Kidney (tissue), 14 donors: ENCODE data around the gene CMTM6. TPM values are rescaled to one million over a fixed set of nuclear protein-coding genes. Genes with fewer than 3 reads are reported as not detected.

Experiments used
- DNase-seq, 5 donors: peaks; one replicate each; pipeline ENCODE4 v3.0.0-alpha.2; 2013 to 2020
- FAIRE-seq: peaks from 2 replicates; lab custom pipeline; 2012; peaks lifted over from hg19 to GRCh38; lab: Jason Lieb, UNC
- H3K27ac ChIP-seq, 2 donors: one replicate each; pipeline ENCODE4 v1.7.0; 2013; ENCODE audit warnings: low read depth in 2 of 2, low read length in 2 of 2, inconsistent platforms in 1 of 2
- H3K27me3 ChIP-seq: one replicate; pipeline ENCODE4 v1.7.1; 2013; ENCODE audit warnings: low read length, inconsistent platforms; ENCODE audit not compliant: control insufficient read depth, insufficient read depth
- H3K36me3 ChIP-seq, 3 donors: one replicate each; pipeline versions ENCODE4 v1.7.0 to v1.7.1; 2013; ENCODE audit warnings: low read length in 3 of 3, control low read depth in 1 of 3, inconsistent platforms in 1 of 3; ENCODE audit not compliant: insufficient read depth in 3 of 3, control insufficient read depth in 2 of 3
- H3K4me1 ChIP-seq, 3 donors: one replicate each; pipeline versions ENCODE4 v1.7.0 to v1.7.1; 2013; ENCODE audit warnings: low read length in 3 of 3, inconsistent platforms in 1 of 3, low read depth in 1 of 3; ENCODE audit not compliant: control insufficient read depth in 2 of 3, insufficient read depth in 2 of 3
- H3K4me3 ChIP-seq, 3 donors: one replicate each; pipeline versions ENCODE4 v1.7.0 to v1.8.1; 2013; ENCODE audit warnings: low read length in 3 of 3, control low read depth in 1 of 3, inconsistent platforms in 1 of 3
- H3K9ac ChIP-seq, 3 donors: one replicate each; pipeline versions ENCODE4 v1.7.0 to v1.7.1; 2013; ENCODE audit warnings: low read length in 3 of 3, control low read depth in 1 of 3, inconsistent platforms in 1 of 3
- H3K9me3 ChIP-seq, 3 donors: one replicate each; pipeline versions ENCODE4 v1.7.0 to v1.7.1; 2013; ENCODE audit warnings: low read length in 3 of 3, control low read depth in 1 of 3, inconsistent platforms in 1 of 3; ENCODE audit not compliant: control insufficient read depth in 2 of 3, insufficient read depth in 1 of 3
- intact Hi-C: fragments of 100-400 bp; cut with DNase I; formaldehyde crosslinking; loops from one replicate; pipeline ENCODE4 v1.11.1; 2022
- polyA plus RNA-seq: library from polyadenylated mRNA; stranded (reverse); fragments of 350-450 nt; fragmentation: Illumina TruSeq; extraction: RNeasy Lipid Tissue Mini Kit (QIAGEN cat#74804); gene quantifications from one replicate; pipeline ENCODE4 v1.2.3, GENCODE V29; 2014; ENCODE audit warnings: low read depth, low replicate concordance; ENCODE audit not compliant: insufficient read depth
- total RNA-seq: library from RNA; stranded (reverse); fragmentation: NEBNext Ultra II Directional; extraction: Animal tissue kit (Norgen Biotek cat#: 25700); gene quantifications from one replicate; pipeline ENCODE4 v1.2.1, GENCODE V29; 2021
- TF ChIP-seq, protein P1 (sequence below): IDR thresholded peaks from 3 replicates; pipeline ENCODE4 v1.5.1; 2012; ENCODE audit warnings: mild to moderate bottlenecking, moderate library complexity, borderline replicate concordance; ENCODE audit not compliant: insufficient read depth; ENCODE audit errors: extremely low read depth
- donor health status: control.
- donor health status: control.
- donor health status: control.
- donor health status: control.
- donor health status: control.
- donor health status: DM: yes; HTN: yes; CAD: no.
- donor health status: Normal renal cell carcinoma (clear cell type).

Gene CMTM6
- total and polyA plus RNA-seq, 2 donors from 2014 or later: 22.2 to 63.3 TPM

DNA sequence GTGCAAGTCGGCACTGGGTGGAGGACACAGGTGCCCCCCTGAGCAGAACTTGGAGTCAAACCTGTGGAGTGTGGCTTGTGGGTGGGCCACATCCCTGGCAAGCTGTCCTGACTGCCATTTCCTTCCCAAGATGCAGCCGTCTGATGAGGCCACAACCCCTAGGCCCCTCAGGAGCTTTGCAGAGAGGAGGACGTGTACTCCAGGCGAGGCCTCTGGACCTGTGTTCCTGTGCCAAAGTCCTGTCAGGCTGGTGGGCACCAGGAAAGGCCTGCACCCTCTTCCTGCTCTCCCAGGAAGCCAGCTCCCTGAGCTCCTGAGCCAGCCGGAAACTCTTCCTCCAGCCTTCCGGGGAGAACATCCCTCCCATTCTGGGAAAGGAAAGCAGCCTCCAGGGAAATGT lies 48.5 kb downstream of the CMTM6 start:
- Histone ChIP-seq H3K27ac (no peak overlapping the region), H3K27me3 (no peaks in the 10 kb centered on the region), H3K9ac (no peak overlapping the region), H3K36me3 (no peaks in the 10 kb centered on the region), H3K9me3 (no peaks in the 10 kb centered on the region), H3K4me3 (no peak overlapping the region), H3K4me1 (peaks cover 0 to 2% (median 0%) of the 10 kb centered on the region in 3 donors)
- intact Hi-C loops: no loop called here
- FAIRE-seq: no peak
- DNase-seq: no peak
- TF ChIP-seq, protein P1, sequence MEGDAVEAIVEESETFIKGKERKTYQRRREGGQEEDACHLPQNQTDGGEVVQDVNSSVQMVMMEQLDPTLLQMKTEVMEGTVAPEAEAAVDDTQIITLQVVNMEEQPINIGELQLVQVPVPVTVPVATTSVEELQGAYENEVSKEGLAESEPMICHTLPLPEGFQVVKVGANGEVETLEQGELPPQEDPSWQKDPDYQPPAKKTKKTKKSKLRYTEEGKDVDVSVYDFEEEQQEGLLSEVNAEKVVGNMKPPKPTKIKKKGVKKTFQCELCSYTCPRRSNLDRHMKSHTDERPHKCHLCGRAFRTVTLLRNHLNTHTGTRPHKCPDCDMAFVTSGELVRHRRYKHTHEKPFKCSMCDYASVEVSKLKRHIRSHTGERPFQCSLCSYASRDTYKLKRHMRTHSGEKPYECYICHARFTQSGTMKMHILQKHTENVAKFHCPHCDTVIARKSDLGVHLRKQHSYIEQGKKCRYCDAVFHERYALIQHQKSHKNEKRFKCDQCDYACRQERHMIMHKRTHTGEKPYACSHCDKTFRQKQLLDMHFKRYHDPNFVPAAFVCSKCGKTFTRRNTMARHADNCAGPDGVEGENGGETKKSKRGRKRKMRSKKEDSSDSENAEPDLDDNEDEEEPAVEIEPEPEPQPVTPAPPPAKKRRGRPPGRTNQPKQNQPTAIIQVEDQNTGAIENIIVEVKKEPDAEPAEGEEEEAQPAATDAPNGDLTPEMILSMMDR: no peak

DNA sequence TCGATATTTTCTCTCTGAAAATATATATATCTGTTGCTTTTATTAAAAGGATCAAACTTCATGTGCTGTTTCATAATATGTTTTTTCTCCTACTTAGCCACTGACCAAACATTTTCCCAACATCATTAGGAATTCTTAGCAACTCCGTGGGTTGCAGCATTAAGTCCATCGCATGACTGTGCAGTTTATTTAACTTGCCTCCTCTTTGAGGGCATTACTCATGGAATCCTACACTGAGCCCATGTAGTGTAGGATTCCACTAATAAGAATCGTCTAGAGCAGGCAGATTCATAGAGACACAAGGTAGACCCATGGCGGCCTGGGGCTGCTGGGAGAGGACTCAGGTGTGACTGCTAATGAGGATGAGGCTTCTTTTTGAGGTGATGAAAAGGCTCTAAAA lies 49.3 kb downstream of the CMTM6 start:
- H3K9ac ChIP-seq: no peak overlapping the region
- DNase-seq (no peak), FAIRE-seq (no peak)
- no peaks in the 10 kb centered on the region for H3K9me3 ChIP-seq
- H3K27ac ChIP-seq: no peak overlapping the region
- no peaks in the 10 kb centered on the region for H3K36me3 ChIP-seq
- H3K4me3 ChIP-seq: no peak overlapping the region
- no peaks in the 10 kb centered on the region for H3K27me3 ChIP-seq
- TF ChIP-seq, protein P1: no peak
- intact Hi-C loops: no loop called here
- peaks cover 0 to 2% (median 0%) of the 10 kb centered on the region in 3 donors for H3K4me1 ChIP-seq

DNA sequence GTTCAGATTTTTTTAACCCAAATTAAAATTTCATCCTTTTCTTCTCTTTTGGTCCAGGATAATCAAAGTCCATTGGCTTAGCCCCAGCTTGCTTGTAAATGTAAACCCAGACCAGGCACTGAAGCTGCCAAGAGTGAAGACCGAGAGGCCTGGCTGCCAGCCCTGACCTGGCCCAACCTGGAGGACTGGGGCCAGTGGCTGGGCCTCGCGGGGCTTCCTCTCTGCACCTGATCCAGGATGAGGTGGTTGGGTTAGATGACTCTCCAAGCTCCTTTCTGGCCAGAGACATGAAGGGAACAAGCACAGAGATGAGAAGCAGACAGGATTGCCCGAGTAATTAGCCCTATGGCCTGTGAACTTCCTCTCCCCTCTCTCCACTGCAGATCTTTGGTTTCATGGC lies 50.6 kb downstream of the CMTM6 start:
- intact Hi-C loops: no loop called here
- TF ChIP-seq, protein P1: no peak
- FAIRE-seq (no peak), DNase-seq (no peak)
- H3K36me3 ChIP-seq: no peaks in the 10 kb centered on the region
- H3K4me1 ChIP-seq: peaks cover 0 to 2% (median 0%) of the 10 kb centered on the region in 3 donors
- H3K4me3 ChIP-seq: no peak overlapping the region
- no peak overlapping the region for H3K27ac ChIP-seq
- no peak overlapping the region for H3K9ac ChIP-seq
- H3K27me3 ChIP-seq: no peaks in the 10 kb centered on the region
- no peaks in the 10 kb centered on the region for H3K9me3 ChIP-seq

DNA sequence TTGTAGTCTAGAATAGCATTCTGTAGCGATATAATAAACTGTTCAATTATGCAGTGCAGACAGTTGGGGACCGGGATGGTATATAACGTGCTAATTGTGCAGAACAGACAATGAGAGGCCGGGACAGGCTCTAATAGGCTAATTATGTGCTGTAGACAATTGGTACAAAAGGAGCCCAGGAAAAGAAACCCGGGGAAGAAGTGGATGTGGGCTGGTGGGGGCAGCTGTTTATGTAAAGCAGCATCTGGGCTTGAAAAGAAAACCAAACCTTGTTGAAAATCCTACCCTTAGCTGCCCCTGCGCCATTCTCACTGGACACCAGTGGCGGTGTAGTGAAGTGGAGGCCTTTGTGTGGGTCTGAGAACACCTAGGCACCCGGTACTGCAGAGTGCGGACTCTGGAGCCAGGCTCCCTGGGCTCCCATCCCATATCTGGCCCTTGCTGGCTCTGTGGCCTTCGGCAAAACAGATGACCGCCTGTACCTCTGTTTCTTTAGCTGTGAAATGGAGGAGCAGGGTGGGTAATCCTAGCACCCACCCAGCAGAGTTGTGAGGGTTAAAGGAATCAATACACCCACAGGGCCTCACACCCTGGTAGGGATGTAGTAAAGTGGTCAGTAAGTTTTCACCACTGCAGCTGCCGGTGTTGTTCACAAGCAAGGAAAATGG lies 51.5 kb downstream of the CMTM6 start:
- no peak overlapping the region for H3K9ac ChIP-seq
- no peak overlapping the region for H3K4me3 ChIP-seq
- H3K27ac ChIP-seq: no peak overlapping the region
- DNase-seq: no peak
- H3K4me1 ChIP-seq: peaks cover 0 to 2% (median 0%) of the 10 kb centered on the region in 3 donors
- no peaks in the 10 kb centered on the region for H3K36me3 ChIP-seq
- FAIRE-seq: no peak
- no peaks in the 10 kb centered on the region for H3K27me3 ChIP-seq
- TF ChIP-seq, protein P1: no peak
- H3K9me3 ChIP-seq: no peaks in the 10 kb centered on the region
- intact Hi-C loops: no loop called here
